LNCaP clone FGC (cell line): ENCODE results near the gene GPR171.

ENCODE experiments used
- DNase-seq: peaks from one replicate; pipeline ENCODE4 v3.0.0-alpha.2; 2011; ENCODE audit warnings: low read depth
- H3K4me3 ChIP-seq: 2 replicates; pipeline ENCODE4 v1.5.1; 2011; ENCODE audit warnings: mild to moderate bottlenecking, low read depth, low read length, control low read depth
- TF ChIP-seq, protein P1 (sequence below): IDR thresholded peaks from 2 replicates; pipeline ENCODE4 v1.5.1; 2012; ENCODE audit warnings: mild to moderate bottlenecking; ENCODE audit not compliant: control insufficient read depth, insufficient read depth; ENCODE audit errors: extremely low read depth

Gene GPR171

DNA sequence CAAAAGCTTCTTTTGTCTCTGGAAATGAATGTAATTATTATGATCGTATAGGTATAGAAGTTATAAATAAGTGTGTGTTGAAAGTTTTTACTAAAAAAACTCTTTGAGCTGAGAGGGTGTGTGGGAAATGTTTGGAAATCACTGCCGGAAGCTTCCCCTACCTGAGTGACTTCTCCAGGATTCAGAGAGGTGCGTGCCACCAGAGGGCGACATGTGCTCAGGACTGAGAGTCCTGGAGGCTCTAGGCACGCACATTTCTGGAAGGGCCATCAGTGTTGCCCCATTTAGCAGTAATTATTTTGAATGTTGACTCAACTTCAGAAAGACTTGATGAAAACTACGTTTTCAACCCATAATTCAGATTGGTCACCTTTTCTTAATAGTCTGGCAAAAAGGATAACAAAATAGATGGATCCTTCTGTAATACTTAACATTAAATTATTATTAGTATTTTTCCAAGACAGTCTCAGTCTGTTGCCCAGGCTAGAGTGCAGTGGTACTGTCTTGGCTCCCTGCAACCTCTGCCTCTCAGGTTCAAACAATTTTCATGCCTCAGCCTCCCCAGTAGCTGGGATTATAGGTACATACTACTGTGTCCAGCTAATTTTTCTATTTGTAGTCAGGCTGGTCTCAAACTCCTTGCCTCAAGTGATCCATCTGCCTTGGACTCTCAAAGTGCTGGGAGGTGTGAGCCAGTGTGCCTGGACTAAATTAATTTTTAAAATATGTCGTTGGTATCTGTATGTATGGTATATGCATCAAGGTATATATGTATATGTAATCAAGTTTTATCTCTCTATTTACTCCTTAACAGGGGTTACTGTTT lies 34.5 kb downstream of the GPR171 start:
- peak; percentile 17 for DNase-seq
- TF ChIP-seq, protein P1, sequence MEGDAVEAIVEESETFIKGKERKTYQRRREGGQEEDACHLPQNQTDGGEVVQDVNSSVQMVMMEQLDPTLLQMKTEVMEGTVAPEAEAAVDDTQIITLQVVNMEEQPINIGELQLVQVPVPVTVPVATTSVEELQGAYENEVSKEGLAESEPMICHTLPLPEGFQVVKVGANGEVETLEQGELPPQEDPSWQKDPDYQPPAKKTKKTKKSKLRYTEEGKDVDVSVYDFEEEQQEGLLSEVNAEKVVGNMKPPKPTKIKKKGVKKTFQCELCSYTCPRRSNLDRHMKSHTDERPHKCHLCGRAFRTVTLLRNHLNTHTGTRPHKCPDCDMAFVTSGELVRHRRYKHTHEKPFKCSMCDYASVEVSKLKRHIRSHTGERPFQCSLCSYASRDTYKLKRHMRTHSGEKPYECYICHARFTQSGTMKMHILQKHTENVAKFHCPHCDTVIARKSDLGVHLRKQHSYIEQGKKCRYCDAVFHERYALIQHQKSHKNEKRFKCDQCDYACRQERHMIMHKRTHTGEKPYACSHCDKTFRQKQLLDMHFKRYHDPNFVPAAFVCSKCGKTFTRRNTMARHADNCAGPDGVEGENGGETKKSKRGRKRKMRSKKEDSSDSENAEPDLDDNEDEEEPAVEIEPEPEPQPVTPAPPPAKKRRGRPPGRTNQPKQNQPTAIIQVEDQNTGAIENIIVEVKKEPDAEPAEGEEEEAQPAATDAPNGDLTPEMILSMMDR: peak; percentile 91
- H3K4me3 ChIP-seq: no peak overlapping the region

DNA sequence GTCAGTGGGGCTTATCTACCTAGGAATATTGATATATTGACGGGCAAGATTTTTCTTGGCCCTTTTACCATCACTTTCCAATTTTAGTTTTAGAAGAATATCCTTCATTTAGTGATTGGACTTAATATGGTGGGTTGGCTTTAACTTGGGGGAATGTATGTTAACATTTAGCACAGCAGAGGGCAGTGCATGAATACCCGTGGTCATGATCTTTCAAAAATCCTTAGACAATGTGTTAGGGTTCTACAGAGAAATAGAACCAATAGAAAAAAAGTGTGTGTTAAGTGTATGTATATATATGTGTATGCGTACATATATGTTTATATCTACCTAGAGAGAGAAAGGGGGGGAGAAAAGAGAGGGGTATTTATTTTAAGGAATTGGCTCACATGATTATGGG lies 36.9 kb downstream of the GPR171 start:
- no peak for DNase-seq
- no peak overlapping the region for H3K4me3 ChIP-seq
- TF ChIP-seq, protein P1: 0 out of 2 replicates have a peak, but pooled peaks have one; percentile 18

DNA sequence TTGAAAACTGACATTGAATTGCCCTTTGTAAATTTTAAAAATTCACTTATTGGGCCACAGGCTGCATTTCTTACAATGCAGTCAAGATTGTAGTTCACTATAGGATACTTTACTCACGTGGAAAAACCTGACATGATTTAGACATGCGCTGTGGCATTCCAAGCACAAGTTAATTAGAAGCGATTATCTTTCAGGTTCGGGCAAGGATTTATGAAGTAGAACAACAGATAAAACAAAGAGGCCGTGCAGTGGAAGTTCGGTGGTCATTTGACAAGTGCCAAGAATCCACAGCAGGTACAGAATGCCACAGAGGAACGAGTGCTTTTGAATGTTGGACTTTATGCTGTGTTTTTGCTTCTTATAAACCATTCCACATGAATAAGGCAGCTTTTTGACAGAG lies 37.8 kb downstream of the GPR171 start:
- no peak overlapping the region for H3K4me3 ChIP-seq
- TF ChIP-seq, protein P1: no peak
- DNase-seq: no peak

- H3K4me3 ChIP-seq: no peak overlapping the region
- TF ChIP-seq, protein P1: no peak
Measured at GRCh38 chr3:151159806-151160205, 43.2 kb downstream of the GPR171 start.

GRCh38 chr3:151156618-151157216 lies 46.3 kb downstream of the GPR171 start:
- H3K4me3 ChIP-seq: no peak overlapping the region
- TF ChIP-seq, protein P1: peak; percentile 68
- peak; percentile 61 for DNase-seq

More at GRCh38 chr3:151159806-151160205, 43.2 kb downstream of the GPR171 start:
- no peak for DNase-seq

DNA sequence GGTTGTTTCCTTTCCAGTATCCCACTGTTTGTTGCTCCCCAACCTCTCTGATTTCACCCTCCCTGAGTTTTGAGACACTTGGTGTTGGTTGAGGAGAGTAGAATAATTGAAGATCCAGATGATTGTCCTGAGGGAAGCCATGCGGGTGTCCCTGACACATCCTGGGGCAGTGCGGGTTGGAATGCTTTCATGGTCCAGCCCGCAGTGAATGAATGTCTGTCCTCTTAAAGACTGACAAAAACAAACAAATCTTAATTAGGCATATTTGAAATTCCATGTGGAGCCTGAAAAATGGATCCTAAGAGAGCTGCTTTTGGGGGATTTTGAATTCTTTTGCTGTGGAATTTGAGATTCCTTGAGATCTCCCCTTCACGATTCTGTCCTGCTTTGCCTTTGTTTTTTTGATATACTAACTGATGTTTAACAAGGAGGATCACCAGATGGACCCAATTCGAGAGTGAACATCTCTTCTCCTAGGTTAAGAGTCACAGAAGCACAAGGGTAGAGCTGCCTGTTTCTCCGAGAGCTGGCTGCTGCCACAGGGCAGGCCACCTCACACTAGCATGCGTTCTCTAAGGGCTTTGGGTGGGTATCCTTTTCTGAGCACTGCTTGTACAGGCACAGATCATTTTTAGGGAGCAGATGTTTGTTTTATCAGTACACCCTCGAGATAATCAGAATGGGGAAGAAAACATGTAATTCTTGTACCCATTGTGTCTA lies 47.4 kb downstream of the GPR171 start:
- no peak overlapping the region for H3K4me3 ChIP-seq
- TF ChIP-seq, protein P1: no peak
- DNase-seq: no peak
